DOHH2 (cell line): ENCODE results near the gene GRK2.

Experiments
- H3F3A ChIP-seq: fragments of 200-600 bp; sonication (generic), shearing (Covaris generic); 2 replicates; pipeline ENCODE4 v1.6.0; 2016; ENCODE audit warnings: antibody characterized with exemption, mild to moderate bottlenecking; ENCODE audit not compliant: control insufficient read depth, insufficient read depth
- H3K27ac ChIP-seq: fragments of 200-600 bp; sonication (generic); 2 replicates; pipeline ENCODE4 v1.5.1; 2014; ENCODE audit warnings: low read depth, mild to moderate bottlenecking, low read length, moderate library complexity
- H3K27me3 ChIP-seq: fragments of 200-600 bp; sonication (generic); 2 replicates; pipeline ENCODE4 v1.6.1; 2014; ENCODE audit warnings: mild to moderate bottlenecking, low read length, mixed read lengths; ENCODE audit not compliant: control insufficient read depth
- H3K36me3 ChIP-seq: fragments of 200-600 bp; sonication (generic); 2 replicates; pipeline ENCODE4 v1.6.1; 2014; ENCODE audit warnings: mild to moderate bottlenecking, low read length, moderate library complexity, mixed read lengths; ENCODE audit not compliant: control insufficient read depth
- H3K4me1 ChIP-seq: fragments of 200-600 bp; sonication (generic); 2 replicates; pipeline ENCODE4 v1.6.1; 2014; ENCODE audit warnings: mild to moderate bottlenecking, low read length, mixed read lengths; ENCODE audit not compliant: control insufficient read depth
- H3K4me2 ChIP-seq: fragments of 200-600 bp; sonication (generic); 2 replicates; pipeline ENCODE4 v1.6.0; 2014; ENCODE audit warnings: mild to moderate bottlenecking, low read length, moderate library complexity
- H3K4me3 ChIP-seq: fragments of 200-600 bp; sonication (generic); 2 replicates; pipeline ENCODE4 v1.5.1; 2014; ENCODE audit warnings: mild to moderate bottlenecking, low read length, mixed read lengths
- H3K79me2 ChIP-seq: fragments of 200-600 bp; sonication (generic); 2 replicates; pipeline ENCODE4 v1.6.1; 2014; ENCODE audit warnings: mild to moderate bottlenecking, low read length, mixed read lengths; ENCODE audit not compliant: control insufficient read depth
- H3K9me2 ChIP-seq: fragments of 200-600 bp; sonication (generic); replicated peaks from 2 replicates; pipeline ENCODE4 v1.6.1; 2014; ENCODE audit warnings: mild to moderate bottlenecking, low read length, mixed read lengths; ENCODE audit not compliant: control insufficient read depth
- H3K9me3 ChIP-seq: fragments of 200-600 bp; sonication (generic); 2 replicates; pipeline ENCODE4 v1.6.1; 2014; ENCODE audit warnings: antibody characterized with exemption, low read length, mixed read lengths; ENCODE audit not compliant: control insufficient read depth, insufficient read depth
- H4K20me1 ChIP-seq: fragments of 200-600 bp; sonication (generic); 2 replicates; pipeline ENCODE4 v1.6.0; 2014; ENCODE audit warnings: low read depth, mild to moderate bottlenecking, antibody characterized with exemption, low read length, moderate library complexity; ENCODE audit not compliant: control insufficient read depth, insufficient read depth
- EZH2phosphoT487 ChIP-seq: fragments of 200-600 bp; sonication (generic); IDR thresholded peaks from 2 replicates; pipeline ENCODE4 v1.6.1; 2017; ENCODE audit warnings: borderline replicate concordance, mild to moderate bottlenecking, antibody characterized with exemption, low read length, moderate library complexity, mixed read lengths
- TF ChIP-seq, protein P1 (sequence below): fragments of 200-600 bp; sonication (generic); IDR thresholded peaks from one replicate; pipeline ENCODE4 v1.5.1; 2014; ENCODE audit warnings: antibody characterized with exemption, mild to moderate bottlenecking, low read depth, low read length; ENCODE audit not compliant: poor library complexity, severe bottlenecking

The GRK2 gene

DNA sequence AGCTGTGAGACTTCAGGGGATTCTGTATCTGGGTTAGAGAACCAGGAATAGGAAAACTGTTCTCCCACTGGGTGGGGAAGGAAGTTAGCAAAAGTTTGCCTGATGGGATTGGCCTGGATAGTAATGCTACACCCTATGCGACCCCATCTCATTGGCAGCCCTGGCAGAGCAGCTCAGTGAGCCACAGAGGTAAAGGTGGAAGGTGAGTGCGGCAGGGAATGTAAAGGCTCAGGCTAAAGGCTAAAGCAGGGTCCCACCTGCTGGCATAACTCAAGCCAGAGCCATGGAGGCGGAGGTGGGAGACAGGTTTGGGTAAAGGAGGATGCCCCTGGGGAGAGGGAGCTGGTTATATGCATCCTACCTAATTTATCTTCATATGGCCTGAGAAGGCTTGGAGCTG, 55.8 kb downstream of the GRK2 start:
- Histone ChIP-seq H3K4me1 (peaks cover 13% of the 10 kb centered on the region), H3K9me3 (no peaks in the 10 kb centered on the region), H3K4me3 (no peak overlapping the region), H3K4me2 (no peak overlapping the region), H3K27me3 (no peaks in the 10 kb centered on the region), H3K36me3 (no peaks in the 10 kb centered on the region), H3K79me2 (peaks cover 11% of the 10 kb centered on the region), H3F3A (no peaks in the 10 kb centered on the region; the same call in 1 of the 2 replicates), H3K27ac (no peak overlapping the region), H4K20me1 (no peaks in the 10 kb centered on the region), H3K9me2 (no peaks in the 10 kb centered on the region)
- TF ChIP-seq EZH2phosphoT487 = no peak
- TF ChIP-seq, protein P1, sequence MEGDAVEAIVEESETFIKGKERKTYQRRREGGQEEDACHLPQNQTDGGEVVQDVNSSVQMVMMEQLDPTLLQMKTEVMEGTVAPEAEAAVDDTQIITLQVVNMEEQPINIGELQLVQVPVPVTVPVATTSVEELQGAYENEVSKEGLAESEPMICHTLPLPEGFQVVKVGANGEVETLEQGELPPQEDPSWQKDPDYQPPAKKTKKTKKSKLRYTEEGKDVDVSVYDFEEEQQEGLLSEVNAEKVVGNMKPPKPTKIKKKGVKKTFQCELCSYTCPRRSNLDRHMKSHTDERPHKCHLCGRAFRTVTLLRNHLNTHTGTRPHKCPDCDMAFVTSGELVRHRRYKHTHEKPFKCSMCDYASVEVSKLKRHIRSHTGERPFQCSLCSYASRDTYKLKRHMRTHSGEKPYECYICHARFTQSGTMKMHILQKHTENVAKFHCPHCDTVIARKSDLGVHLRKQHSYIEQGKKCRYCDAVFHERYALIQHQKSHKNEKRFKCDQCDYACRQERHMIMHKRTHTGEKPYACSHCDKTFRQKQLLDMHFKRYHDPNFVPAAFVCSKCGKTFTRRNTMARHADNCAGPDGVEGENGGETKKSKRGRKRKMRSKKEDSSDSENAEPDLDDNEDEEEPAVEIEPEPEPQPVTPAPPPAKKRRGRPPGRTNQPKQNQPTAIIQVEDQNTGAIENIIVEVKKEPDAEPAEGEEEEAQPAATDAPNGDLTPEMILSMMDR = no peak

DNA sequence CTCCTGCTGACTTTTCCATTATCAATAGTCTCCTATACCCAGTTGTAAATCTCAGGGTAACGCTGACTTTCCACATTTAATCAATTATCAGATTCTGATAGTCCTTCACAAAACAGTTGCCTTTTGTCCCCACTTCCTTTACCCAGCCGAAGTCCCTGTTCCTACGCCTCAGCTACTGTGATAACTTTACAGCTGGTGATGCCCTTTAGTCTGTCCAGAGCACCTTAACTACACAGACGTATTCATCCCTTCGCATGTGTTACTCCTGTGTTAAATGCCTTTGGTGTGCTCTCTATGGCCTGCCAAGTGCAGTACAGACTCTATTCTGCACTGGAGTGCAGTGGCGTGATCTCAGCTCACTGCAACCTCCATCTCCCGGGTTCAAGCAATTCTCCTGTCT, 57.3 kb downstream of the GRK2 start:
- Histone ChIP-seq H3K27me3 (no peaks in the 10 kb centered on the region), H3K4me3 (no peak overlapping the region), H3F3A (no peaks in the 10 kb centered on the region; the same call in 1 of the 2 replicates), H3K4me1 (peaks cover 8% of the 10 kb centered on the region), H3K27ac (no peak overlapping the region), H3K36me3 (no peaks in the 10 kb centered on the region), H3K4me2 (no peak overlapping the region), H3K9me2 (no peaks in the 10 kb centered on the region), H3K79me2 (peaks cover 7% of the 10 kb centered on the region), H4K20me1 (no peaks in the 10 kb centered on the region), H3K9me3 (no peaks in the 10 kb centered on the region)
- no peak for TF ChIP-seq EZH2phosphoT487
- TF ChIP-seq, protein P1 = no peak

DNA sequence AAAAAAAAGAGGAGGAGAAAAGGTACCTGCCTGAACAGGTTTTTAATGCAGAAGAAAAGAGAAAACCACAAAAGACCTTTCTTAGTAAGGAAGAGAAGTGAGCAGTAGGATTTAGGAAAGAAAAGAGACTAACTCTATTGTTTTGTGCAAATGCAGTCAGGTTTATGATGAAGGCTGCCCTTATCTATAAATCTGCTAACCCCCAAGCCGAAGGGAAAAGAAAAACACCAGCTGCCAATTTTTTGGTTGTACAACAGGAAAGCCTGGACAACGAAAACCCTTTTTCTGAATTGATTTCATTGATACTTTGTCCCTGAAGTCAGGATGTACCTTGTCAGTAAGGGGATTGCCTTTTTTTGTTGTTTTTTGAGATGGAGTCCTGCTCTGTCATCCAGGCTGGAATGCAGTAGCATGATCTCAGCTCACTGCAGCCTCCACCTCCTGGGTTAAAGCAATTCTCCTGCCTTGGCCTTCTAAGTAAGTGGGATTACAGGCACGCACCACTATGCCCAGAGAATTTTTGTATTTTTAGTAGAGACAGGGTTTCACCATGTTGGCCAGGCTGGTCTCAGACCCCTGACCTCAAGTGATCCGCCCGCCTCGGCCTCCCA, 65.9 kb downstream of the GRK2 start:
- no peak overlapping the region for H3K4me2 ChIP-seq
- no peaks in the 10 kb centered on the region for H3K79me2 ChIP-seq
- no peaks in the 10 kb centered on the region for H3K9me2 ChIP-seq
- no peaks in the 10 kb centered on the region for H3F3A ChIP-seq
- no peaks in the 10 kb centered on the region for H4K20me1 ChIP-seq
- H3K27me3 ChIP-seq = no peaks in the 10 kb centered on the region
- H3K27ac ChIP-seq = no peak overlapping the region
- TF ChIP-seq, protein P1 = no peak
- no peak for TF ChIP-seq EZH2phosphoT487
- H3K4me1 ChIP-seq = no peaks in the 10 kb centered on the region
- H3K4me3 ChIP-seq = no peak overlapping the region
- no peaks in the 10 kb centered on the region for H3K36me3 ChIP-seq
- no peaks in the 10 kb centered on the region for H3K9me3 ChIP-seq
